Right lobe of liver (tissue), 4 donors: ENCODE measurements around the gene NCAPH2.

Source experiments
- POLR2A ChIP-seq: fragments of 450-650 bp; IDR thresholded peaks from one replicate; pipeline ENCODE4 v1.6.1; 2017; ENCODE audit warnings: antibody characterized with exemption, mild to moderate bottlenecking
- TF ChIP-seq, protein P1 (sequence below), 4 donors: fragments of 200-600 bp in 3 of 4; fragments of 450-650 bp in 1 of 4; IDR thresholded peaks; one replicate each; pipeline versions ENCODE4 v1.5.1 to v1.8.0; 2016 to 2022; ENCODE audit warnings: antibody characterized with exemption in 4 of 4, mild to moderate bottlenecking in 2 of 4
- donor health status: DM: no; HTN: no; CAD: no.
- donor health status: DM: no; HTN: no; CAD: no.
- donor health status: DM: no; HTN: yes; CAD: no.

DNA sequence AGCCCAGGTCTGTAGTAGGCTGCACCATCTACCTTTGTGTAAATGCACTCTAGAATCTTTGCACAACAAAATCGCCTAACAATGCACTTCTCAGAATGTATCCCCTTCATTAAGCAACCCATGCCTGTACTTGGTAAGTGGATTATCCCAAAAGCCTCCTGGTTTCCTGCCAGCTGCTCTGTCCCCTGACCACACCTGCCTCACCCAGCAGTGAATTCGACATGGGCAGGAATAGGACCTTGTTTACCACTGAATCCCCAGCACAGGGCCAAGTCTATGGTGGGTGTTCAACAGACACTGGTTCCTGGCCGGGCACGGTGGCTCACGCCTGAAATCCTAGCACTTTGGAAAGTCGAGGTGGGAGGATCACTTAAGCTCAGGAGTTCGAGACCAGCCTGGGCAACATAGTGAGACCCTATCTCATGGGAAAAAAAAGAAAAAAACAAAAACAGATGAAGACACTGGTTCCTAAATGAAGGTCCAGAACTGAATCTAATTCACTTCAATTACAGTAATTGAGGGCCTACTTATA is 59.8 kb downstream of the NCAPH2 start:
- no peak for TF ChIP-seq POLR2A
- TF ChIP-seq, protein P1, sequence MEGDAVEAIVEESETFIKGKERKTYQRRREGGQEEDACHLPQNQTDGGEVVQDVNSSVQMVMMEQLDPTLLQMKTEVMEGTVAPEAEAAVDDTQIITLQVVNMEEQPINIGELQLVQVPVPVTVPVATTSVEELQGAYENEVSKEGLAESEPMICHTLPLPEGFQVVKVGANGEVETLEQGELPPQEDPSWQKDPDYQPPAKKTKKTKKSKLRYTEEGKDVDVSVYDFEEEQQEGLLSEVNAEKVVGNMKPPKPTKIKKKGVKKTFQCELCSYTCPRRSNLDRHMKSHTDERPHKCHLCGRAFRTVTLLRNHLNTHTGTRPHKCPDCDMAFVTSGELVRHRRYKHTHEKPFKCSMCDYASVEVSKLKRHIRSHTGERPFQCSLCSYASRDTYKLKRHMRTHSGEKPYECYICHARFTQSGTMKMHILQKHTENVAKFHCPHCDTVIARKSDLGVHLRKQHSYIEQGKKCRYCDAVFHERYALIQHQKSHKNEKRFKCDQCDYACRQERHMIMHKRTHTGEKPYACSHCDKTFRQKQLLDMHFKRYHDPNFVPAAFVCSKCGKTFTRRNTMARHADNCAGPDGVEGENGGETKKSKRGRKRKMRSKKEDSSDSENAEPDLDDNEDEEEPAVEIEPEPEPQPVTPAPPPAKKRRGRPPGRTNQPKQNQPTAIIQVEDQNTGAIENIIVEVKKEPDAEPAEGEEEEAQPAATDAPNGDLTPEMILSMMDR (IDR thresholded peaks at IDR 0.05): no peak
